Activated CD4-positive, alpha-beta T cell treated with anti-CD3 and anti-CD28 coated beads for 36 hours (primary cell): Measurements from ENCODE around the gene TIMM9. TPM values are rescaled to one million over a fixed set of nuclear protein-coding genes. Genes with fewer than 3 reads are reported as not detected.

Source experiments
- total RNA-seq, 2 experiments: library from RNA; stranded (reverse); gene quantifications; one replicate each; pipeline ENCODE4 v1.2.3, GENCODE V29; 2021

TIMM9 gene
- total RNA-seq, 2 experiments from 2014 or later: 72.6 to 109 TPM

Other genes with a start within 250 kb of the TIMM9 start
- 10 to 100 TPM; 31.2 to 32.3 TPM for gene ACTR10, start 227.4 kb downstream of the TIMM9 start, total RNA-seq
- 100 to 1,000 TPM; 342 to 425 TPM for gene PSMA3, start 182.7 kb downstream of the TIMM9 start, total RNA-seq
- 10 to 100 TPM; 20.3 to 25.3 TPM for gene ARID4A, start 129.0 kb downstream of the TIMM9 start, total RNA-seq
- not detected for gene TOMM20L, start 31.6 kb downstream of the TIMM9 start, total RNA-seq
- gene KIAA0586, start 188 bp upstream of the TIMM9 start, total RNA-seq: 10 to 100 TPM; 32.0 to 38.4 TPM
- 1 to 10 TPM; 8.8 to 8.9 TPM for gene DACT1, start 210.4 kb upstream of the TIMM9 start, total RNA-seq